OCI-M1 (cell line): Measurements from ENCODE around the gene TK2.
A peak's percentile ranks its signal among the peaks of the same experiment; 100 is the strongest.

Experiments used
- DNase-seq: peaks from one replicate; lab custom pipeline; 2025; lab: John Stamatoyannopoulos, UW

TK2 gene

GRCh38 chr16:66544016-66544757, 5.7 kb downstream of the TK2 start:
- no peak for DNase-seq

GRCh38 chr16:66543541-66543940, 6.4 kb downstream of the TK2 start:
- DNase-seq, result no peak

GRCh38 chr16:66542396-66542795, 7.5 kb downstream of the TK2 start:
- no peak for DNase-seq

GRCh38 chr16:66541388-66542355, 8.2 kb downstream of the TK2 start:
- DNase-seq, result no peak

- no peak for DNase-seq
These were observed 10.1 kb downstream of the TK2 start for GRCh38 chr16:66539623-66540469.

DNA sequence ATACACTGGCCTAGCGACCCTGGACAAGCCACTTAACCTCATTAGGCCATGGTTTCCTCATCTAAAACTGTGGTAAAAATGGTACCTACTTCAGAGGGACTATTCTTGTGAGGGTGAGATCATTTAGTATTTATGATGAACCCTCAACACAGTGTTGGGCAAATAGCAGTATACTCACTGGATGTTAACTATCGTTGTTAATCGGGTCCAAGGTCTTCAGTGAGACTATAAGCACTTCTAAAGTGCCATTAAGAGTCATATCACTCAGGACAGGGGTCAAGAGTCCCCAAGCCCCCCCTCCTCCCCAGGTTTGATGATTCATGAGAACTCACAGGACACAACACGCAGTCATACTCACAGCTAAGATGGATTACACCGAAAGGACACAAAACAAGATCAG, 11.0 kb downstream of the TK2 start:
- no peak for DNase-seq

GRCh38 chr16:66537236-66537635, 12.7 kb downstream of the TK2 start:
- DNase-seq, result no peak

- no peak for DNase-seq
These were observed 13.4 kb downstream of the TK2 start for GRCh38 chr16:66536525-66536924.

DNA sequence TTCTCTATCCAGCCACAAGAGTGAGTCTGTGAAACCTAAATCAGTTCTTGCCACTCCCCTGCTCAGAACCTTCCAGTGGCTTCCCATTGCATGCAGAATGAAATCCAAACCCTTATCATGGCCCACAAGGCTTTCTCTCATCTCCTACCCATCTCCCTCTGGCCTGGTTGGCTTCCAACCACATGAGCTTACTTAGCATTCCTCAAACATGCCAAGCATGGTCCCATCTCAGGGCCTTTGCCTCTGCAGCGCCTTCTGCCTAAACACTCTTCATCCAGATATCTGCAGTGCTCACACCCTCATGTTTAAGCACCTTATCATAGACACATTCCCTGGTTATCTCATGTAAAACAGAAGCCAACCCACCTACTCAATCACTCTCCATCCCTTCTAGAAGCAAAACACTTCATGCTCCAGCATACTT, 15.5 kb downstream of the TK2 start:
- peak; percentile 75 for DNase-seq

DNA sequence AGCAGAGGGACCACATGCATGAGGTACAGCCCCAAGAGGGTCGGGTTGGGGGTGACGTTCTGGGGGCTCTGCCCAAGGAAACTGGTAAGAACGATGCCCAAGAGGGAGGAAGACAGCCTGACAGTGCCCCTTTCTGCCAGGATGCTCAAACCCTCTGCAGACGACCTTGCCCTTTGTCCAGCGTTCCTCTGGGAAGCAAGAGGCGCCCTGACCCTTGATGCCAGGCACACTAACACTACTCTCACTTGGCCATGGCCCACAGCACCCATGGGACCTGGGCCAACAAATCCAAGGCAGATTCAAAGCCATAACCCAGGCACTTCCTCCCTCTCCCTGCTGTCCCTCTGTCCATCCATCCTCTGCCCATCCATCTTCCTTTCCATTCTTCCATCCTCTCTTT, 20.4 kb downstream of the TK2 start:
- DNase-seq, result no peak

DNA sequence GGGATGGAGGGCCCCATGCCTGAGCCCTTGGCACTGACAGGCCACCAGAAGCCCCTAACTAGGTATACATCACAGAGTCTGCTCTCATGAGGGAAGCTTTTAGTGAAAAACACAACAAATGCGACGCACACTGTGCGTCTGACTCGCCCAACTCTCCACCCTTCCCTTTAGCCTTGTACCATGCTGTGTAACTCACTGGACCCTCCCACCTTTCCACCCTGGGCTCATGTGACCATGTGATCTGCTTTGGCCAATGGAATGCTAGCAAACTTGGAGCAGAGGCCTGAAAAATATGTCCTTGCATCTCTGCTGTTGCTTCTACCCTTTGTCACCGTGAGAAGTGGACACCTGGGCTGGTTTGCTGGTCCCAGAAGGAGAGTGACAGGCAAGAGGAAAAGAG, 21.6 kb downstream of the TK2 start:
- DNase-seq, result no peak

GRCh38 chr16:66525396-66526180, 24.3 kb downstream of the TK2 start:
- peak; percentile 91 for DNase-seq

- peak; percentile 94 for DNase-seq
These were observed 25.2 kb downstream of the TK2 start for GRCh38 chr16:66524601-66525164.

DNA sequence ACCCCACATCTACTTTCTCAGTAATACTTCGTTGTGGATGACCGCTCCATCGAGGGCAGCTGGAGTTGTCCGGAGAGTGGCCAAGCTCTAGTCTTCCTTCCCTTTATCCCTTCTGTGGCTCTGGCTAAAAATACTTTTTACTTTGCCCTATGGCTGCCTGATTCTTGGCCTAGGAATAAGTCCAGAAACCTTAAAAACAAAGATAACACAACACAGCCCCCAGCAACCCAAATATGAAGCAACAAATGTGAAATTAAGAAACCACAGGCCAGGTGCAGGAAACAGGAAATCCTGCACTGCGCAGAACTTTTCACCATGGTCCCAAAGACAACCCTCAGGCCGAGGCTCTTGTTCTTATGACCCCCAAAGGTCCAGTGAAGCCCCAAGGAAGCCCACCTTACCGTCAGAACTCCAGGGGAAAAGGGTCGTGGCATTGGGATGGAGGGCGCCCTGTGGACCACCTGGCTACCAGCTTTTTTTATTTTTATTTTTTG, 26.0 kb downstream of the TK2 start:
- DNase-seq, result peak; percentile 45

DNA sequence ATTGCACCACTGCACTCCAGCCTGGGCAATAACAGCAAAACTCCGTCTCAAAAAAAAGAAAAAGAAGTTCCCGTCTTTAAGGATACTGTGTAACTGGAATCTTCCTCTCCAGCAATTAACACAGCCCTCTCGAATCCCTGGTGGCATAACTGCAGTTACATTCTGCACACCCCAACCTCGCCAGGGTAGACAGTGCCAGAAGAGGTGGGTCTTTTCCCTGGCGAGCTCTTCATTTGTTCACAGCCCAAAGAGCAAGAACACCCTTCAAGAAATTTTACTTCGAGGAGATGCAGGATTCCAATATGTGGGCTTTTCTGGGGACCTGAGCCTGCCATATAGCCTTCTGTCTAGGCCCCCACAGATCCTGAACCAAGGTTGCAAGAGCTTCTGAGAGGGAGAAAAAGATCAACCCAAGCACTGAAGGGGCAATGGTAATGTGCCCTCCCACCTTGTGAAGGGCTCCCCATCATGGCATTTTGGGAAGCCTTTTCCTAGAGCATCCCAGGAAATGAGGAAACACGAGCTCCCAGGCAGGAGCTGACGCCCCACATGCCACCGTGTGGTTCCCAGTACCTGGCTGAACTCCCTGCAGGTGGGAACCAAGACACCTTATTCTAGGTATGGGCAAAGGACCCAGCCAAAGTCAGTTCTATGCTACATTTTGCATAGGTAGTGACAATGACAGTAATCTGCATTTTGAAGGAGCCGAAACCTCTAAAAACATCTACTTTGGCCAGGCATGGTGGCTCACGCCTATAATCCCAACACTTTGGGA, 26.9 kb downstream of the TK2 start:
- no peak for DNase-seq

DNA sequence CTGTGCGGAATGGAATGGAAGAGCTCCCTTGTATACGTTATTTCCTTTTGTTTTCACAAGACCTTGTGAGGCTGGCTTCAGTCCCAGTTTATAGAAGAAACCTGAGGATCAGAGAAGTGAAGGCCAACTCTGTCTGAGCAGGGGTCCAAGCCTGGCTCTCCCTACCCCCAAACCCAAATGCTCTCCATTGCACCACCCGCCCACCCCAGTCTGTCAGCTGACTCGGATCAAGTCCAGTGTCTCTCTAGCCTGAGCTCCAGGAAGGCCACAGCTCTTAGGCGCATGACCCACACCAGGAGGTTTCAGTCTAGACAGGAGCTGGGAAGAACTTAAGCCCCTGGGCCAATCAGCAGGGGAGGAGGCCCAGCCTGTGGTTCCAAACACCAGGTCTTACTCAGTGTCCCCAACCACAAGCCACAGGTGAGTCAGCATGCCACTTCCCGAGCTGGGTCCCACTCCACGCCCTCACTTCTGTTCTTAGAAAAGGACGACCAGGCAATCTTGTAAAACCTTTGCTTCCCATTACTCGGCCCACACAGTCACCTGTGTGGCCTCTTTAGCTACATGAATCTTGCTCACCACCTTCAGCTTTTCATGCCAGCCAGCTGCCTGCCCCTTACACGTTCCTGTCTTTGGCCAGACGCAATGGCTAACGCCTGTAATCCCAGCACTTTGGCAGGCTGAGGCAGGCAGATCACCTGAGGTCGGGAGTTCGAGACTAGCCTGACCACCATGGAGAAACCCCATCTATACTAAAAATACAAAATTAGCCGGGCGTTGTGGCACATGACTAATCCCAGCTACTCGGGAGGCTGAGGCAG, 27.8 kb downstream of the TK2 start:
- DNase-seq, result peak; percentile 80

DNA sequence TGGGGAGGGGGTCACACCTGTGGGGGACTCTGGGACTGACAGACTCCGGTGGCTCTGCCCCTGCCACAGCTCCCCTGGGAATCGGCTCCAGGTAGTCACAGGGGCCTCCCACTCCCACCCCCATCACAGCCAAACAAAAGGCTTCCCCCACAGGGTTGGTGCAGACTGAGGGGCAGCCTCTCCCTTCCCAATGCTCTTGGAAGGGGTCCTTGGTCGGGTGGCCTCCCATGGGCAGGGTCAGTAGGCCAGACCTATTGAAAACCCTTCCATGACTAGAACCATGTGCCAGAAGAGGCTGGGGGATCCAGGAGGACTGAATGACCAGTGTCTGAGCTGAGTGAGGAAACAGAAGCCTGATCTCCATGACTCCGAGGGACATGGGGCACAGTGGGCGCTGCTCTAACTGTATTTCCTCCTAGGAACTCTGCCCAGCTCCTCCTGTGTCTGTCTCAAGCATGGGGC, 28.6 kb downstream of the TK2 start:
- DNase-seq, result no peak

DNA sequence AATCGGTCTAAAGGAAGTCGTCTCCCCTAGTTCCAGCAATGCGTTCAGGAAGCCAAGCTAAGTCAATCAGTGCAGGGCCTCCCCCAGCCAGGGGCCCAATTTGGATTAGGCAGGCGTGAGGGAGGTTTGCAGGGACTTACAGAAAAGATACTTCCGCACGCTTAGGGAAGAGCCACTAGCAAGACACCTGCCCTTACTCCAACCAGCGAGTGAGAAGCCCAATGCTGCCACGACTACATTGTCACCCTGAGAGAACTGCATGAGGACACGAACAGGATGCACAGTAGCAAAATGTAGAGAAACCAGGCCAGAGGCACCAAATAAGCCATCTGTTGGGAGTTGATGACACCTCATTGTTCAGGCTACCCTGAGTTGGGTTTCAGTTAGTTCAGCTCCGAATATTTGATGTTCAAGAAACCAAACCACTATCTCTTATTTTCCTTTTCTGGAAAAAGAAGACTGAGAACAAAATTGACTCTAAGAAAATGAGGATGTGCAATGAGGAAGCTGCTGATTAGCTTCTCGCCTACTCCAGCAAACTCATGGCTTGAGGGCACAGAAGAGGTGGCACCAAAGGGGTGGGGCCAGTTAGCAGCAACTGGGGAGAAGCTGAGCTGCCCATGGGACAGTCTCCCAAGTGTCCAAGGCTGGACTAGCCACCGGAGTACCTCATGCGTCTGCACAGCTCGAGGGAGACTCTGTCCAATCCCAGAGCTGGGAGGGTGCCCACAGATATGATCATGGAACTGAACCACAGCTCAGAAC, 29.3 kb downstream of the TK2 start:
- DNase-seq, result peak; percentile 70
